OCI-LY1 (cell line): Measurements from ENCODE around the gene ADM2.
"Not testable (repeated sequence)": the region's sequence is repeated elsewhere in the genome, so short reads cannot be mapped to it uniquely, and the experiment has no call there.

Source experiments
- CTCF ChIP-seq: fragments of 200-600 bp; sonication (generic), shearing (Covaris generic); IDR thresholded peaks from 2 replicates; pipeline ENCODE4 v1.5.1; 2017; ENCODE audit warnings: mild to moderate bottlenecking, antibody characterized with exemption, low read length, moderate library complexity, mixed read lengths
- EZH2 ChIP-seq: fragments of 200-600 bp; sonication (generic), shearing (Covaris generic); IDR thresholded peaks from 2 replicates; pipeline ENCODE4 v1.8.0; 2017; ENCODE audit warnings: borderline replicate concordance, mixed run types, mild to moderate bottlenecking, antibody characterized with exemption, low read length, moderate library complexity, mixed read lengths

GRCh38 chr22:50533856-50534711 lies 52.7 kb downstream of the ADM2 start:
- TF ChIP-seq CTCF, EZH2: not testable (repeated sequence)
